OCI-M2 (cell line): ENCODE data around the gene EDA2R.

ENCODE experiments used
- DNase-seq: peaks from one replicate; lab custom pipeline; 2025; ENCODE audit not compliant: unreplicated experiment; lab: John Stamatoyannopoulos, UW

EDA2R gene

GRCh38 chrX:66638591-66639500, at the start of gene EDA2R:
TSS of gene EDA2R (minus strand) at chrX:66639078. CDS start at chrX:66616020, 23,058 bp downstream.
- DNase-seq: no peak

- no peak for DNase-seq
Measured at GRCh38 chrX:66684196-66684595, 45.3 kb upstream of the EDA2R start.

GRCh38 chrX:66680451-66680850, 41.6 kb upstream of the EDA2R start:
- no peak for DNase-seq

- no peak for DNase-seq
Measured at GRCh38 chrX:66677430-66677829, 38.6 kb upstream of the EDA2R start.

- no peak for DNase-seq
Measured at GRCh38 chrX:66676990-66677389, 38.1 kb upstream of the EDA2R start.

- DNase-seq: no peak
Measured at GRCh38 chrX:66676413-66676812, 37.5 kb upstream of the EDA2R start.

GRCh38 chrX:66675541-66675940, 36.7 kb upstream of the EDA2R start:
- no peak for DNase-seq

- no peak for DNase-seq
Measured at GRCh38 chrX:66674506-66674905, 35.6 kb upstream of the EDA2R start.

- DNase-seq: no peak
Measured at GRCh38 chrX:66672106-66672505, 33.2 kb upstream of the EDA2R start.

- DNase-seq: no peak
Measured at GRCh38 chrX:66654411-66654810, 15.5 kb upstream of the EDA2R start.

GRCh38 chrX:66635360-66635759, 3.5 kb downstream of the EDA2R start:
- no peak for DNase-seq

- DNase-seq: no peak
Measured at GRCh38 chrX:66634272-66634671, 4.6 kb downstream of the EDA2R start.

- DNase-seq: no peak
Measured at GRCh38 chrX:66633541-66633940, 5.3 kb downstream of the EDA2R start.

GRCh38 chrX:66632981-66633380, 5.9 kb downstream of the EDA2R start:
- DNase-seq: no peak

GRCh38 chrX:66632473-66632872, 6.4 kb downstream of the EDA2R start:
- no peak for DNase-seq

- no peak for DNase-seq
Measured at GRCh38 chrX:66625525-66625924, 13.4 kb downstream of the EDA2R start.

GRCh38 chrX:66622209-66622608, 16.7 kb downstream of the EDA2R start:
- DNase-seq: no peak

- no peak for DNase-seq
Measured at GRCh38 chrX:66616944-66617343, 21.9 kb downstream of the EDA2R start.

- DNase-seq: no peak
Measured at GRCh38 chrX:66602381-66602938, 36.4 kb downstream of the EDA2R start.

GRCh38 chrX:66601522-66601921, 37.4 kb downstream of the EDA2R start:
- DNase-seq: no peak

- no peak for DNase-seq
Measured at GRCh38 chrX:66579219-66579618, 59.7 kb downstream of the EDA2R start.

- no peak for DNase-seq
Measured at GRCh38 chrX:66553973-66554372, 84.9 kb downstream of the EDA2R start.
